Fibroblast of villous mesenchyme (primary cell): ENCODE measurements around the gene MYH14. TPM values are rescaled to one million over a fixed set of nuclear protein-coding genes. Genes with fewer than 3 reads are reported as not detected.

Source experiments
- DNase-seq: peaks from one replicate; pipeline ENCODE4 v3.0.0-alpha.2; 2010; ENCODE audit warnings: low read depth
- H3K4me3 ChIP-seq: 2 replicates; pipeline ENCODE4 v1.5.1; 2011; ENCODE audit warnings: low read depth, mild to moderate bottlenecking, low read length
- CTCF ChIP-seq: IDR thresholded peaks from 2 replicates; pipeline ENCODE4 v1.5.1; 2012; ENCODE audit warnings: low read depth, mild to moderate bottlenecking, low read length; ENCODE audit not compliant: insufficient read depth
- small RNA-seq: library from RNA; depleted of rRNA; stranded (forward); fragments of <200 nt; gene quantifications from one replicate; pipeline ENCODE3, GENCODE V24; 2012
- total RNA-seq: library from RNA; depleted of rRNA; stranded (reverse); fragments of >200 nt; gene quantifications from 2 replicates; pipeline ENCODE4 v1.2.3, GENCODE V29; 2012

MYH14 gene
- total RNA-seq, 1 donor, result not detected

- DNase-seq, result no peak
- TF ChIP-seq CTCF, result no peak
- H3K4me3 ChIP-seq, result no peak overlapping the region
Observed at GRCh38 chr19:50359328-50359818, 156.0 kb downstream of the MYH14 start.

Small RNAs within 50 kb of the gene (small RNA-seq; reads per million reads assigned to genes)
- not detected for gene RF00017

Other genes with a start within 250 kb of the MYH14 start
- not detected in 2 replicates for gene SIGLEC11, start 242.4 kb upstream of the MYH14 start, total RNA-seq
- 20.3 and 28.5 TPM in 2 replicates for gene VRK3, start 178.2 kb upstream of the MYH14 start, total RNA-seq
- 6.4 and 7.3 TPM in 2 replicates for gene ZNF473, start 177.6 kb upstream of the MYH14 start, total RNA-seq
- gene IZUMO2, start 40.3 kb upstream of the MYH14 start, total RNA-seq, result not detected in 2 replicates
- gene KCNC3, start 125.8 kb downstream of the MYH14 start, total RNA-seq, result not detected in 2 replicates
- under 0.01 and 0.32 TPM in 2 replicates for gene NAPSA, start 162.0 kb downstream of the MYH14 start, total RNA-seq
- 71.2 and 76.3 TPM in 2 replicates for gene NR1H2, start 172.8 kb downstream of the MYH14 start, total RNA-seq
- 22.9 and 25.0 TPM in 2 replicates for gene POLD1, start 180.7 kb downstream of the MYH14 start, total RNA-seq
- not detected in 2 replicates for gene SPIB, start 215.3 kb downstream of the MYH14 start, total RNA-seq
- gene MYBPC2, start 229.3 kb downstream of the MYH14 start, total RNA-seq, result under 0.01 TPM in 1 of 2 replicates, not detected in the other